Measurements from ENCODE around the gene GATAD2B. TPM values are rescaled to one million over a fixed set of nuclear protein-coding genes. Genes with fewer than 3 reads are reported as not detected.

The GATAD2B gene
- total and polyA plus RNA-seq, 2 of the 4 experiments (the other 2 are of a cell fraction): 3.8 to 6.2 TPM

DNA sequence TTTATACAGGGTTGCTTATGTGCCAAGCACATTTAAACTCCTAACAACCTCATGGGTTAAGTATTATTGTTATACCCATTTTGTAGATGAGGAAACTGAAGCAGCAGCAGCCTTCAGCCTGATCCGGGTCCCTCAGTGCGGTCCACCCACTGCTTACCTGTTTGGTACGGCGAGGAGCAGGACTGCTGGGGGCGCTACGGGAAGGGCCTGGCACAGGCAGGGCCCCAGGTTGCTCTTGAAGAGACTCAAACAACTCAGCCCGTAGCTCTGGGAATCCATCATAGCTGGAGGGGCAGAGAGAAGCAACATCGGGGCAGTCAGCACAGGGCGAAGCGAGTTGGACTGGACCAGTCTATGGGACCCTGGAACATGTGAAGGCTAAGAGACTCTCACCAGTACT, 14.6 kb upstream of the GATAD2B start:
- Histone ChIP-seq H3K56ac (ENCODE audit: extremely low read depth, insufficient read depth, low read length) (no peak overlapping the region), H3K79me1 (ENCODE audit: low read depth in 1 of 2, low read length in 2 of 2) (peaks cover 0 to 12% of the 10 kb centered on the region in 2 experiments; a peak in 1 of 4 replicates), H3K36me3 (ENCODE audit: control insufficient read depth, insufficient read depth, low read length) (peaks cover 81% of the 10 kb centered on the region), H2BK5ac (ENCODE audit: low read depth, low read length, poor library complexity, severe bottlenecking) (no peak overlapping the region), H2BK120ac (ENCODE audit: low read depth, low read length) (no peak overlapping the region), H2BK15ac (ENCODE audit: low read depth, low read length) (no peak overlapping the region), H3K9ac (ENCODE audit: low read depth, low read length) (no peak overlapping the region), H3K9me1 (ENCODE audit: insufficient read depth, low read length) (peaks cover 3% of the 10 kb centered on the region; the same call in 1 of the 2 replicates), H3K4me2 (ENCODE audit: low read depth, low read length) (no peak overlapping the region), H3K4me3 (ENCODE audit: insufficient read depth, low read depth, low read length) (no peak overlapping the region), H2BK20ac (ENCODE audit: low read depth, low read length) (no peak overlapping the region), H2AFZ (replicated peaks; ENCODE audit: low read length, poor library complexity) (no peak overlapping the region), H4K5ac (ENCODE audit: low read depth, low read length) (no peak overlapping the region), H3K9me3 (ENCODE audit: control insufficient read depth, insufficient read depth, low read length) (no peaks in the 10 kb centered on the region), H2AK9ac (replicated peaks; ENCODE audit: low read depth, low read length, poor library complexity) (no peak overlapping the region), H4K20me1 (ENCODE audit: insufficient read depth, low read length) (no peaks in the 10 kb centered on the region), H3K18ac (ENCODE audit: low read depth, low read length) (no peak overlapping the region), H3K4ac (ENCODE audit: low read depth, low read length) (no peak overlapping the region), H3K14ac (replicated peaks; ENCODE audit: low read depth, low read length) (no peak overlapping the region), H4K91ac (ENCODE audit: insufficient read depth, low read depth, low read length) (no peak overlapping the region), H3K27me3 (ENCODE audit: control insufficient read depth, insufficient read depth, low read length) (no peaks in the 10 kb centered on the region), H3K27ac (ENCODE audit: insufficient read depth, low read length) (no peak overlapping the region), H2AK5ac (ENCODE audit: low read depth, low read length) (no peak overlapping the region), H3K4me1 (ENCODE audit: control insufficient read depth, insufficient read depth, low read length) (no peaks in the 10 kb centered on the region), H4K8ac (ENCODE audit: low read depth in 2 of 2, low read length in 2 of 2) (no peak overlapping the region), H3K23ac (ENCODE audit: low read depth, low read length) (no peak overlapping the region)
- ChIA-PET POLR2A (ENCODE audit: unreplicated experiment) (no interaction called here), CTCF (no interaction called here)
- DNase-seq: no peak
- intact Hi-C loops (cut with micrococcal nuclease) (no loop called here), in situ Hi-C loops (cut with MboI; ENCODE audit: low sequenced_read_pairs) (no loop called here), dilution Hi-C loops (cut with HindIII; ENCODE audit: low sequenced_read_pairs, unreplicated experiment) (no loop called here)
- no peak for ATAC-seq (ENCODE audit: low read depth)
- WGBS, 2 experiments (ENCODE audit: extremely low coverage in 2 of 2, insufficient read length in 1 of 2): 98% methylated on average over 7 of the region's 10 CpGs; no CpG with 5 or more reads in 1 of the 2 experiments
- BruUV-seq (replicated peaks): no TSS peak
- no peak for TF ChIP-seq MAFK (IDR thresholded peaks at IDR 0.05; ENCODE audit: low read depth, low read length)
